HG02970 (cell line): ENCODE measurements around the gene PAIP1.
"Not testable (repeated sequence)": the region's sequence is repeated elsewhere in the genome, so short reads cannot be mapped to it uniquely, and the experiment has no call there.

Source experiments
- ATAC-seq: cut with Tn5 transposase; IDR thresholded peaks from one replicate; pipeline ENCODE4 v1.9.1; 2021; ENCODE audit warnings: mild to moderate bottlenecking, moderate library complexity, moderate number of reproducible peaks; ENCODE audit not compliant: unreplicated experiment, low FRiP score

Gene PAIP1

DNA sequence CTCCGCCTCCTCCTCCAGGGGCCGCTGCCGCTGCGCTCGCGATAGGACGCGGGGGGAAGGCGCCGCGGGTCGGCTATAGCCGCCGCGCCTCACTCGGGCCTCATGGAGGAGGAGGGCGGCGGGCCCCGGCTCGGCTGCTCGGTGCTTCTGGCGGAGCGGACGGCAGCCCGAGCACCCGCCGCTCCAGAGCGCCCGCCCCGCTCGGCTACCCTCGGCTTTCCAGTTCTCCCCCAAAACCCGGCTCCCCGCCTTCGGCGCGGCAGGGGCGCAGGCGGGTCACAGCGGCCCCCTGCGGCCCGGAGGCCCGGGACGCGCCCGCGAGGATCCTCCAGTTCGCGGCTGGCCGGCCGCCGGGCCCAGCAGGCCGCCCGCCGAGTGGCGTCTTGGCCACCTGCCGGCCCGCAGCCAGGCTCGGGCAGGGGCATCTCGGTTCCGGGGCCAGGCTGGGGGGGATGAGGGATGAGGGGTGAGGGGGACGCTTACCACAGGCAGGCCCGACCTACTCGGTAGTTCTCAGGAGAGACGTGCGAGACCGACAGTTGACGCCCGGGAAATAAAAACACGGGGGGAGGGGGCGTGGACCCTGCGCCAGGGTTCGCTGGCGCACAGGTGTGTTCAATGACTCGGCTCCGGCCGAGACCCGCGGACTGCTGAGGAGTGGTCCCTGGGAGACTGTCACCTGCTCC lies at the start of gene PAIP1:
PAIP1 (minus strand) TSS at position 221 of the 686 bp plus-strand sequence. CDS start 231 bp downstream, outside the sequence.
- peak; percentile 93 for ATAC-seq

DNA sequence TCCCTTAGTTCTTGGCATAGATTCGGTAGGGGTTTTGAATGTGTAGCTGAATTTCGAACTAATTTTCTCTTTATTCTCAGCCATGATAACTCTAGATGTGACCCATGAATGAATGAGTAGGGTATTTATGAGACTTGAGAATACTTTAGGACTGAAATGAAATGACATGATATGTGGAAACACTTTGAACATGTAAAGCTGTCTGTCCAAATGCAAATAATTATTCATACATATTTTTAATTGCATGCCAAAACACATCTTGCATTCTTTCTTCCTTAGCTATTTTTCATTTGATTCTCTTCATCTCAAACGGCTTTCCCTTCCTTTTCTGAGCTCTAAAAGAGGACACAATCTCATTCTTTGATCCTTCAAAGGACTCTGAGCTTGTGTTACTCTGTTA lies 49.5 kb upstream of the PAIP1 start:
- no peak for ATAC-seq

GRCh38 chr5:43604699-43605098 lies 47.8 kb upstream of the PAIP1 start:
- ATAC-seq: no peak

- peak; percentile 46 for ATAC-seq
These were observed 46.7 kb upstream of the PAIP1 start for GRCh38 chr5:43603344-43604217.

- peak; percentile 80 for ATAC-seq
These were observed 45.8 kb upstream of the PAIP1 start, which contains the start of gene NNT for GRCh38 chr5:43602461-43603343. TSS of gene NNT (plus strand) at chr5:43603180. CDS start at chr5:43609196, 6,016 bp downstream.

DNA sequence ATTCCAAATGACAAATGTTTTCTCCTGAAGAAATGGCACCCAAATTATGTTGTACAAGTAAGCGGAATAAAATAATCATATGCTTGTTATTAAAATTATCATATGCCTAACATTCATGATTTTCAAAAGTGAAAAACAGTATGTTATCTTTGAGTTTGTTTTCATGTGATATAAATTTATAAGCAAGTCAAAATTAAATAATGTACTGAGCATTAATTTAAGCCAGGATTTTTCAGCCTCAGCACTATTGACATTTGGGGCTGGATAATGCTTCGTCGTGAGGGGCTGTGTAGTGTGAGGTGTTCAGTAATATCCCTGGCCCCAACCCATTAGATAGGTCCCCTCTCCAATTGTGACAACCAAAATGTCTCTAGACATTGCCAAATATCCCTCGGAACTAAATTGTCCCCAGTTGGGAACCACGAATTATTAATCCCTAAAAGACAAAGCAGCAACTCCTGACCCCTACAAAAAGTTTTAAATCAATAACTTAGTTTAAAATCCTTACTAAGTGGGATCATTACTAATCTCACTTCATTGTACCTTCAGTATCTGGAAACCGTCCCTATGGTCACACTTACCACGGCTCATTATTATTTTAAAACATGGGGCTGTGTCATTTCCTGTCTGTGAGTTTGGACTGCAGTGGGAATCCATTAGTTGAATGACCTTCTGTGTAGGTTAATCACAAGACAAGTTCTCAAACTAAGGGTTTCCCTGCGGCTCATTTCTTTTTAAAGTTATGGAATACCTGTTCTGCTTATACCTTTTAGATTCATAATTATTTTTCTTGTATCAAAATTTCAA lies 44.8 kb upstream of the PAIP1 start:
- ATAC-seq: no peak

- ATAC-seq: not testable (repeated sequence)
These were observed 42.0 kb upstream of the PAIP1 start for GRCh38 chr5:43598927-43599326.

- ATAC-seq: no peak
These were observed 35.5 kb upstream of the PAIP1 start for GRCh38 chr5:43592363-43592762.

DNA sequence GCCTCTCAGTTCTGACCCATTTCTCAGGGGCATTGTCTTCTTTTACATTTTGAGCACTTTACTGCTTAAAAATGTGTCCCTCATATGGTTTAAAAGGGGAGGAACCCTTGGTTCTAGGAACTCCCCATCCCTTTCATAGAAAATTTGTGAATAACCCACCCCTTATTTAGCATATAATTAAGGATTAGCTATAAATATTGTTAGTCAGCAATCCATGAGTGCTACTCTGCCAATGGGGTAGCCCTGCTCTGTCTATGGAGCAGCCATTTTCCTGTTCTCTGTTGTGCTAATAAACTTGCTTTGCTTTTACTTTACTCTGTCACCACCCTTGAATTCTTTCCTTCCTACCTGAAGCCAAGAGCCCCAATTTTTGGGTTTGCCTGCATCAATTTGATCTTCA lies 33.8 kb upstream of the PAIP1 start:
- no peak for ATAC-seq

DNA sequence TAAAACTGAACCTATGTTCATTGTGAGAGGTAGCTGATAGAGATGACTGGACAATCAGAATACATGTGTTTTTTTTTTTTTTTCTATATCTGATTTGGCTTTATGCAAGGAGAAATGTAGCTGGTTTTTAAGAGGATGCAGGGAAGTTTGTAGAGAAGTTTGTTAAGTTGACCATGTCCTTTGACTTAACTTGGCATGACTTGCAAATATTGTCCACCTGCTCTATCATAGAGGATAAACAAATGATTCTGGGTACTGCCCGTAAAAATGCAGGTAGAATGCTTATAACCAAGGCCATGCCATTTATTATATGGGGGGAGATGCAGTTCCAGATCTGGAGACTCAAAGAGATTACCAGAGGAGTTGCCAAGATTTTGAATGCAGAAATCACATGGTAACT lies 32.4 kb upstream of the PAIP1 start:
- no peak for ATAC-seq

GRCh38 chr5:43588842-43589241 lies 32.0 kb upstream of the PAIP1 start:
- no peak for ATAC-seq

DNA sequence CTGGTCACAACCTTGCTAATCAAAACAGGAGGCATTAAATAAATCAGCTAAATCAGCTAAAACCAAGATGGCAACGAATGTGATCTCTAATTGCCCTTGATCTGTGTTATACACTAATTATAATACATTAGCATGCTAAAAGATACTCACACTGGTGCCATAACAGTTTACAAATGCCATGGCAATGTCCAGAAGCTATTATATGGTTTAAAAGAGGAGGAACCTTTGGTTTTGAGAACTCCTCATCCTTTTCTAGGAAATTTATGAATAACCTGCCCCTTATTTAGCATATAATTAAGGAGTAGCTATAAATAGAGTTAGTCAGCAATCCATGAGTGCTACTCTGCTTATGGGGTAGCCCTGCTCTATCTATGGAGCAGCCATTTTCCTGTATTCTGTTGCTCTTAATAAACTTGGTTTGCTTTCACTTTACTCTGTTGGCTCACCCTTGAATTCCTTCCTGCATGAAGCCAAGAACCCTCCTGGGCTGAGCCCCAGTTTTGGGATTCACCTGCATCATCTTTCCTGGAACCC lies 27.4 kb upstream of the PAIP1 start:
- ATAC-seq: no peak

- no peak for ATAC-seq
These were observed 26.8 kb upstream of the PAIP1 start for GRCh38 chr5:43583724-43584123.

- ATAC-seq: no peak
These were observed 25.5 kb upstream of the PAIP1 start for GRCh38 chr5:43582082-43583005.

- no peak for ATAC-seq
These were observed 24.5 kb upstream of the PAIP1 start for GRCh38 chr5:43581398-43581797.

GRCh38 chr5:43580402-43581210 lies 23.7 kb upstream of the PAIP1 start:
- ATAC-seq: not testable (repeated sequence)

DNA sequence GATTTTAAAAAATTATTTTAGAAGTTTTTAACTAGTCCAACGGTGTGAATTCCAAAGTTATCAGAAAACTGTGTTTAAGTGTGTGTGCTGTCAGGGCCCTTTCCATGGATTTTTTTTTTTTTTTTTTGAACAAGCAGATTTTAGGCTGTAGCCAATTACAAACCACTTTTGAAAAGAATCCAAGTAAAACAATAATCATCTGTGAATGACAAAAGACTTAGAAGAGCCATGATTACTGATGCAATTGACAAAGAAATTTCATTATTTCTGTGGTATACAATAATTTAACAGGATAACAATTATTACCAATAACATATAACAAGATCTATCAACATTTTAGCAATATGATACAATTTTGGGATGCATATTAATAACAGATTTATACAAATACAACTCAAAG lies 16.2 kb upstream of the PAIP1 start:
- no peak for ATAC-seq

DNA sequence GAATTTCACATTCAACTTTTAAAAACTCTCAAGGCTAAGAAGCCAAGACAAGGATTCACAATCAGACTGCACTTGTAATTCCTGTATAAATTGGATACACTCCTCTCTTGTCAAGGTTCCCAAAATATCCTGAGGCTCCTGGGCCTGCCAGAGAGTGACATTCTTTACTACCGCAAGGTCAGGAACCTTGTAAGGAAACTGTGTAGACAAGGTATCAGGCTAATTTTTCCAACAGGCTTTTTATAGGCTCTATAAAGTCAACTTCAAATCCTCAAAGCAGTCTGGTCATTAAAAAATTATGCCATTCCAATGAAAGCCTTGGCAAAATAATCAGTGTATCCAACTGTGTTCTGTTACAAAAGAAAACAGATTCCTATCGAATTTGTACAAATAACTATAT lies 15.5 kb upstream of the PAIP1 start:
- no peak for ATAC-seq
